GM19395 (cell line): ENCODE results near the gene SSUH2.

Experiments used
- ATAC-seq: cut with Tn5 transposase; IDR thresholded peaks from one replicate; pipeline ENCODE4 v1.9.1; 2021; ENCODE audit warnings: mild to moderate bottlenecking, moderate library complexity; ENCODE audit not compliant: unreplicated experiment

SSUH2 gene

GRCh38 chr3:8619548-8619947 lies 25.1 kb downstream of the SSUH2 start:
- ATAC-seq: no peak

- no peak for ATAC-seq
These were observed 25.6 kb downstream of the SSUH2 start for GRCh38 chr3:8618950-8619349.

- ATAC-seq: no peak
These were observed 26.7 kb downstream of the SSUH2 start for GRCh38 chr3:8617921-8618320.

- no peak for ATAC-seq
These were observed 33.6 kb downstream of the SSUH2 start for GRCh38 chr3:8610951-8611350.

GRCh38 chr3:8608791-8609467 lies 35.7 kb downstream of the SSUH2 start:
- ATAC-seq: no peak

- ATAC-seq: no peak
These were observed 36.4 kb downstream of the SSUH2 start for GRCh38 chr3:8608041-8608790.

- ATAC-seq: peak; percentile 58
These were observed 37.2 kb downstream of the SSUH2 start for GRCh38 chr3:8607234-8608040.

- ATAC-seq: no peak
These were observed 37.8 kb downstream of the SSUH2 start for GRCh38 chr3:8606701-8607231.

- ATAC-seq: no peak
These were observed 39.6 kb downstream of the SSUH2 start for GRCh38 chr3:8604988-8605387.

GRCh38 chr3:8604006-8604405 lies 40.6 kb downstream of the SSUH2 start:
- no peak for ATAC-seq

GRCh38 chr3:8603115-8603710 lies 41.4 kb downstream of the SSUH2 start:
- ATAC-seq: no peak

GRCh38 chr3:8600457-8600856 lies 44.1 kb downstream of the SSUH2 start:
- no peak for ATAC-seq

GRCh38 chr3:8599146-8599545 lies 45.5 kb downstream of the SSUH2 start:
- no peak for ATAC-seq

GRCh38 chr3:8597219-8597853 lies 47.3 kb downstream of the SSUH2 start:
- ATAC-seq: no peak

- no peak for ATAC-seq
These were observed 48.0 kb downstream of the SSUH2 start for GRCh38 chr3:8596321-8597218.

GRCh38 chr3:8595695-8596115 lies 48.9 kb downstream of the SSUH2 start:
- no peak for ATAC-seq

- no peak for ATAC-seq
These were observed 49.3 kb downstream of the SSUH2 start for GRCh38 chr3:8595252-8595651.

GRCh38 chr3:8593021-8593827 lies 51.4 kb downstream of the SSUH2 start:
- ATAC-seq: no peak
